ENCODE results near the gene NAP1L4. TPM values are rescaled to one million over a fixed set of nuclear protein-coding genes. Genes with fewer than 3 reads are reported as not detected.

NAP1L4 gene
- total RNA-seq, 1 experiment from 2014 or later = 274 TPM

- DNase-seq (ENCODE audit: low read depth, low spot score) = no peak
Observed at GRCh38 chr11:3003396-3004231, 11.5 kb upstream of the NAP1L4 start.

GRCh38 chr11:3002871-3003270 is 10.7 kb upstream of the NAP1L4 start:
- POLR2A ChIA-PET = no interaction called here
- H3K36me3 ChIP-seq (ENCODE audit: control insufficient read depth, insufficient read depth, low read length) = peaks cover 22% of the 10 kb centered on the region
- TF ChIP-seq CTCF (IDR thresholded peaks at IDR 0.05) = no peak
- no peak for TF ChIP-seq SIN3A (IDR thresholded peaks at IDR 0.05; ENCODE audit: borderline replicate concordance, insufficient read depth, low read depth, low read length)
- no peak for TF ChIP-seq POLR2AphosphoS5 (IDR thresholded peaks at IDR 0.05; ENCODE audit: low read depth, low read length)
- TF ChIP-seq TCF7L2 (IDR thresholded peaks at IDR 0.05; ENCODE audit: low read depth, low read length) = no peak

More at GRCh38 chr11:3003396-3004231, 11.5 kb upstream of the NAP1L4 start:
- no peak for ATAC-seq
- intact Hi-C loops (cut with micrococcal nuclease; ENCODE audit: unreplicated experiment) = no loop called here
- BruUV-seq (replicated peaks) = no TSS peak
- Histone ChIP-seq H3K4me1 (ENCODE audit: control insufficient read depth, insufficient read depth, low read length) (peaks cover 37% of the 10 kb centered on the region), H3K9me3 (ENCODE audit: control insufficient read depth, insufficient read depth, low read depth, low read length) (no peaks in the 10 kb centered on the region), H3K36me3 (ENCODE audit: control insufficient read depth, insufficient read depth, low read length) (peaks cover 22% of the 10 kb centered on the region), H3K4me3 (ENCODE audit: low read depth in 2 of 2, low read length in 2 of 2) (no peak overlapping the region), H3K27ac (ENCODE audit: low read length) (no peak overlapping the region), H3K27me3 (ENCODE audit: control insufficient read depth, insufficient read depth, low read length) (no peaks in the 10 kb centered on the region)
- ChIA-PET POLR2A (interaction anchor here (0.9 kb wide), 1 partner anchor 11 kb away, joined by 4 read pairs; the partner anchor contains the start of gene NAP1L4), CTCF (interaction anchor here (0.6 kb wide), 1 partner anchor 41 kb away, joined by 5 read pairs; no protein-coding TSS in a partner anchor)
- TF ChIP-seq TCF7L2 (IDR thresholded peaks at IDR 0.05; ENCODE audit: low read depth, low read length) (no peak), REST (IDR thresholded peaks at IDR 0.05; ENCODE audit: insufficient read depth in 1 of 2, low read depth in 2 of 2, low read length in 1 of 2) (no peak), POLR2AphosphoS5 (IDR thresholded peaks at IDR 0.05; ENCODE audit: low read depth, low read length) (no peak), SIN3A (IDR thresholded peaks at IDR 0.05; ENCODE audit: borderline replicate concordance, insufficient read depth, low read depth, low read length) (no peak), CTCF (IDR thresholded peaks at IDR 0.05) (no peak)
- in situ Hi-C loops (cut with HindIII; ENCODE audit: low pct_unique_long_range_greater_than_20kb, low sequenced_read_pairs) = no loop called here

More at GRCh38 chr11:3002871-3003270, 10.7 kb upstream of the NAP1L4 start:
- ATAC-seq = no peak
- no peak overlapping the region for H3K4me3 ChIP-seq (ENCODE audit: low read depth in 2 of 2, low read length in 2 of 2)
- H3K4me1 ChIP-seq (ENCODE audit: control insufficient read depth, insufficient read depth, low read length) = peaks cover 42% of the 10 kb centered on the region
- no peaks in the 10 kb centered on the region for H3K9me3 ChIP-seq (ENCODE audit: control insufficient read depth, insufficient read depth, low read depth, low read length)
- BruUV-seq (replicated peaks) = no TSS peak
- intact Hi-C loops (cut with micrococcal nuclease; ENCODE audit: unreplicated experiment) (no loop called here), in situ Hi-C loops (cut with HindIII; ENCODE audit: low pct_unique_long_range_greater_than_20kb, low sequenced_read_pairs) (no loop called here)
- CTCF ChIA-PET = no interaction called here
- H3K27ac ChIP-seq (ENCODE audit: low read length) = peak overlapping the region; percentile 84; the same call in 1 of the 2 replicates
- H3K27me3 ChIP-seq (ENCODE audit: control insufficient read depth, insufficient read depth, low read length) = no peaks in the 10 kb centered on the region
- DNase-seq (ENCODE audit: low read depth, low spot score) = no peak

All from Panc1 (cell line).